ENCODE measurements around the gene UVRAG. TPM values are rescaled to one million over a fixed set of nuclear protein-coding genes. Genes with fewer than 3 reads are reported as not detected.

UVRAG gene
- polyA plus RNA-seq, 1 donor, result 13.8 TPM

- H3K4me3 ChIP-seq (ENCODE audit: low read length), result no peak overlapping the region
- H3K4me1 ChIP-seq (ENCODE audit: control insufficient read depth, insufficient read depth, low read length), result no peaks in the 10 kb centered on the region
- no peaks in the 10 kb centered on the region for H3K9me3 ChIP-seq (ENCODE audit: control insufficient read depth, low read depth, low read length)
- no peak overlapping the region for H3K27ac ChIP-seq (ENCODE audit: low read length)
- H3K36me3 ChIP-seq (ENCODE audit: control insufficient read depth, insufficient read depth, low read length), result peaks cover 3% of the 10 kb centered on the region
- H3K27me3 ChIP-seq (ENCODE audit: control insufficient read depth, insufficient read depth, low read length), result no peaks in the 10 kb centered on the region
- DNase-seq, result no peak
Measured at GRCh38 chr11:76033699-76034098, 218.7 kb downstream of the UVRAG start.

GRCh38 chr11:76035020-76035419 is 220.0 kb downstream of the UVRAG start:
- H3K27ac ChIP-seq (ENCODE audit: low read length), result no peak overlapping the region
- no peaks in the 10 kb centered on the region for H3K9me3 ChIP-seq (ENCODE audit: control insufficient read depth, low read depth, low read length)
- H3K4me1 ChIP-seq (ENCODE audit: control insufficient read depth, insufficient read depth, low read length), result no peaks in the 10 kb centered on the region
- no CpG with 5 or more reads among the region's 2 CpGs for WGBS (ENCODE audit: insufficient coverage, low lambda C conversion rate)
- H3K36me3 ChIP-seq (ENCODE audit: control insufficient read depth, insufficient read depth, low read length), result no peaks in the 10 kb centered on the region
- no peak overlapping the region for H3K4me3 ChIP-seq (ENCODE audit: low read length)
- DNase-seq, result no peak
- no peaks in the 10 kb centered on the region for H3K27me3 ChIP-seq (ENCODE audit: control insufficient read depth, insufficient read depth, low read length)

- no peaks in the 10 kb centered on the region for H3K4me1 ChIP-seq (ENCODE audit: control insufficient read depth, insufficient read depth, low read length)
- H3K27ac ChIP-seq (ENCODE audit: low read length), result no peak overlapping the region
Measured at GRCh38 chr11:76038608-76039007, 223.6 kb downstream of the UVRAG start.

DNA sequence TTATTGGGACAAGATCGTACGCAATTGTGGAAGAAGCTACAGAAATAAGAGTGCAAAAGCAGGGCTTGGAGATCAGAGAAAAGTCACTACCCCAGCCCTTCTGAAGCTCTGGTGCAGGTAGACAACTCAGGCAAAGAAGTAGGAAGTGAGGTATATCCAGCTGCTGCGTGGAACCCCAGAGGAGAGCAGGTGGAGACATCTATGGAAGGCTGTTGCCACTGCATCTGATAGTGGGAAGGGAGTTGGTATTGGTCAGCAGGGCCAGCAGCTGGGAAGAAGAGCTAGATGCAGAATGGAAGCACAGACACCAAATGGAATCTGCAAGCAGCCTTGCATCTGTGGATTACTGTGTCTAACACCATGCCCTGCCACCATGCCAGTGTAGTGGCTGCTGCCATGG is 226.2 kb downstream of the UVRAG start:
- Histone ChIP-seq H3K36me3 (ENCODE audit: control insufficient read depth, insufficient read depth, low read length) (no peaks in the 10 kb centered on the region), H3K4me3 (ENCODE audit: low read length) (no peak overlapping the region), H3K9me3 (ENCODE audit: control insufficient read depth, low read depth, low read length) (no peaks in the 10 kb centered on the region), H3K27me3 (ENCODE audit: control insufficient read depth, insufficient read depth, low read length) (no peaks in the 10 kb centered on the region), H3K4me1 (ENCODE audit: control insufficient read depth, insufficient read depth, low read length) (no peaks in the 10 kb centered on the region), H3K27ac (ENCODE audit: low read length) (no peak overlapping the region)
- no peak for DNase-seq
- WGBS (ENCODE audit: insufficient coverage, low lambda C conversion rate), result no CpG with 5 or more reads among the region's 3 CpGs

More at GRCh38 chr11:76038608-76039007, 223.6 kb downstream of the UVRAG start:
- H3K36me3 ChIP-seq (ENCODE audit: control insufficient read depth, insufficient read depth, low read length), result no peaks in the 10 kb centered on the region
- no peaks in the 10 kb centered on the region for H3K27me3 ChIP-seq (ENCODE audit: control insufficient read depth, insufficient read depth, low read length)
- no peak for DNase-seq
- H3K4me3 ChIP-seq (ENCODE audit: low read length), result no peak overlapping the region
- no peaks in the 10 kb centered on the region for H3K9me3 ChIP-seq (ENCODE audit: control insufficient read depth, low read depth, low read length)

DNA sequence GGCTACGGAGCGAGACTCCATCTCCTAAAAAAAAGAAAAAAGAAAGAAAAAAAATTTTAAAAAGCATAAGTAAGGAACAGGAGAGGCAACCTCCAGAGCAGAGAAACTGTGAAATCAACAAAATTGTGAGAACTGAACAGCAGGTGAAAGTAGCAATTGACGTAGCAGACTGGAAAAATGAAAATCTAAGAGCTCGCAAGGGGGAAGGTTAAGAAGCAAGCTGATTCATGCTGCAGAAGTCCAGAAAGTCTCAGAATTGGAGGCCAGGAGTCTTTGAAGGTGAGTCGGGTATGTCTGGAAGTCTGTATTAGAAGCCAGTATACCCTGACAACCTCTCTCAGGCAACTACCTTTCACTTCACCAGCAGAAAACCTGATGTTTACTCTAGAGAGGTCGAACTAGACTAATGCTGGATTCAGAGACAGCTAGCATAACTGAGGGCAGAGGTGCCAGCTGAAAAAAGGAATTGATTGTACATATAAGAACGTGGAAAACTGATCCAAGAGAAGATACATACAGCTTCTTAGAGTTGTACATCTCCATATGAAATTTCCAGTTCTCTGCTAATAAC is 229.8 kb downstream of the UVRAG start:
- WGBS (ENCODE audit: insufficient coverage, low lambda C conversion rate), result 82% methylated on average over 3 of the region's 7 CpGs
- Histone ChIP-seq H3K36me3 (ENCODE audit: control insufficient read depth, insufficient read depth, low read length) (no peaks in the 10 kb centered on the region), H3K4me3 (ENCODE audit: low read length) (no peak overlapping the region), H3K4me1 (ENCODE audit: control insufficient read depth, insufficient read depth, low read length) (no peaks in the 10 kb centered on the region), H3K27me3 (ENCODE audit: control insufficient read depth, insufficient read depth, low read length) (no peaks in the 10 kb centered on the region), H3K27ac (ENCODE audit: low read length) (no peak overlapping the region), H3K9me3 (ENCODE audit: control insufficient read depth, low read depth, low read length) (peaks cover 4% of the 10 kb centered on the region)
- DNase-seq, result no peak

GRCh38 chr11:76047231-76047630 is 232.2 kb downstream of the UVRAG start:
- Histone ChIP-seq H3K4me3 (ENCODE audit: low read length) (no peak overlapping the region), H3K4me1 (ENCODE audit: control insufficient read depth, insufficient read depth, low read length) (no peaks in the 10 kb centered on the region), H3K36me3 (ENCODE audit: control insufficient read depth, insufficient read depth, low read length) (no peaks in the 10 kb centered on the region), H3K27me3 (ENCODE audit: control insufficient read depth, insufficient read depth, low read length) (no peaks in the 10 kb centered on the region), H3K27ac (ENCODE audit: low read length) (no peak overlapping the region), H3K9me3 (ENCODE audit: control insufficient read depth, low read depth, low read length) (peaks cover 4% of the 10 kb centered on the region)
- DNase-seq, result no peak
- WGBS (ENCODE audit: insufficient coverage, low lambda C conversion rate), result no CpG with 5 or more reads among the region's 1 CpG

- H3K4me3 ChIP-seq (ENCODE audit: low read length), result no peak overlapping the region
- H3K27ac ChIP-seq (ENCODE audit: low read length), result no peak overlapping the region
- peaks cover 3% of the 10 kb centered on the region for H3K36me3 ChIP-seq (ENCODE audit: control insufficient read depth, insufficient read depth, low read length)
- DNase-seq, result no peak
- no peaks in the 10 kb centered on the region for H3K4me1 ChIP-seq (ENCODE audit: control insufficient read depth, insufficient read depth, low read length)
- peaks cover 4% of the 10 kb centered on the region for H3K9me3 ChIP-seq (ENCODE audit: control insufficient read depth, low read depth, low read length)
- H3K27me3 ChIP-seq (ENCODE audit: control insufficient read depth, insufficient read depth, low read length), result no peaks in the 10 kb centered on the region
Measured at GRCh38 chr11:76047766-76048165, 232.8 kb downstream of the UVRAG start.

- no CpG with 5 or more reads among the region's 5 CpGs for WGBS (ENCODE audit: insufficient coverage, low lambda C conversion rate)
- H3K27me3 ChIP-seq (ENCODE audit: control insufficient read depth, insufficient read depth, low read length), result no peaks in the 10 kb centered on the region
- H3K9me3 ChIP-seq (ENCODE audit: control insufficient read depth, low read depth, low read length), result peaks cover 4% of the 10 kb centered on the region
- no peaks in the 10 kb centered on the region for H3K4me1 ChIP-seq (ENCODE audit: control insufficient read depth, insufficient read depth, low read length)
- H3K27ac ChIP-seq (ENCODE audit: low read length), result no peak overlapping the region
- peak in 1 of 2 donors; percentile 39 for DNase-seq
- H3K36me3 ChIP-seq (ENCODE audit: control insufficient read depth, insufficient read depth, low read length), result peaks cover 3% of the 10 kb centered on the region
- no peak overlapping the region for H3K4me3 ChIP-seq (ENCODE audit: low read length)
Measured at GRCh38 chr11:76048763-76049162, 233.8 kb downstream of the UVRAG start.

DNA sequence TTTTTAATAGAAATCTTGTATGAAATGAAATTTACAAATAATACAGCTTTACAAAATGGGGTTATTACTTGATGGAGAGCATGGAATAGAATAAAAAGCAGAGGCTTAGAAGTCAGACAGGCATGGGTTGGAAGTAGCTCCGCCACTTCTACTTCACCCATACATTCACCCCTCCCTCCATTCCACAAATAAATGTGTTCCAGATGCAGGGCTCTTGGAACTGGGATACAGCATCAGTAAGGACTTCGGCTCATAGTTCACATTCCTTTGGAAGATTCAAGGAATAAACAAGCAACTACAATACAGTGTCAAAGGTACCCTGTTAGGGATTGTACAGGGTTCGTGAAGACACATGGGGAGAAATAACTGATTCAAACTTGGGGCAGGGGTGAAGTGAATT is 234.5 kb downstream of the UVRAG start:
- no peak for DNase-seq
- 100% methylated on average over 1 of the region's 3 CpGs for WGBS (ENCODE audit: insufficient coverage, low lambda C conversion rate)
- Histone ChIP-seq H3K4me3 (ENCODE audit: low read length) (no peak overlapping the region), H3K27me3 (ENCODE audit: control insufficient read depth, insufficient read depth, low read length) (no peaks in the 10 kb centered on the region), H3K36me3 (ENCODE audit: control insufficient read depth, insufficient read depth, low read length) (peaks cover 3% of the 10 kb centered on the region), H3K27ac (ENCODE audit: low read length) (no peak overlapping the region), H3K9me3 (ENCODE audit: control insufficient read depth, low read depth, low read length) (peaks cover 4% of the 10 kb centered on the region), H3K4me1 (ENCODE audit: control insufficient read depth, insufficient read depth, low read length) (no peaks in the 10 kb centered on the region)

- no peaks in the 10 kb centered on the region for H3K4me1 ChIP-seq (ENCODE audit: control insufficient read depth, insufficient read depth, low read length)
- H3K36me3 ChIP-seq (ENCODE audit: control insufficient read depth, insufficient read depth, low read length), result peaks cover 3% of the 10 kb centered on the region
- peaks cover 4% of the 10 kb centered on the region for H3K9me3 ChIP-seq (ENCODE audit: control insufficient read depth, low read depth, low read length)
- H3K27ac ChIP-seq (ENCODE audit: low read length), result no peak overlapping the region
- DNase-seq, result no peak
- WGBS (ENCODE audit: insufficient coverage, low lambda C conversion rate), result 100% methylated on average over 1 of the region's 2 CpGs
- H3K4me3 ChIP-seq (ENCODE audit: low read length), result no peak overlapping the region
- H3K27me3 ChIP-seq (ENCODE audit: control insufficient read depth, insufficient read depth, low read length), result no peaks in the 10 kb centered on the region
Measured at GRCh38 chr11:76051937-76052336, 236.9 kb downstream of the UVRAG start.

- DNase-seq, result no peak
- no peak overlapping the region for H3K27ac ChIP-seq (ENCODE audit: low read length)
- H3K9me3 ChIP-seq (ENCODE audit: control insufficient read depth, low read depth, low read length), result no peaks in the 10 kb centered on the region
- H3K36me3 ChIP-seq (ENCODE audit: control insufficient read depth, insufficient read depth, low read length), result peaks cover 3% of the 10 kb centered on the region
- 100% methylated on average over 1 of the region's 3 CpGs for WGBS (ENCODE audit: insufficient coverage, low lambda C conversion rate)
- no peaks in the 10 kb centered on the region for H3K4me1 ChIP-seq (ENCODE audit: control insufficient read depth, insufficient read depth, low read length)
- H3K27me3 ChIP-seq (ENCODE audit: control insufficient read depth, insufficient read depth, low read length), result no peaks in the 10 kb centered on the region
- no peak overlapping the region for H3K4me3 ChIP-seq (ENCODE audit: low read length)
Measured at GRCh38 chr11:76054330-76054729, 239.3 kb downstream of the UVRAG start.
